ENCODE data around the gene THRB.

DNA sequence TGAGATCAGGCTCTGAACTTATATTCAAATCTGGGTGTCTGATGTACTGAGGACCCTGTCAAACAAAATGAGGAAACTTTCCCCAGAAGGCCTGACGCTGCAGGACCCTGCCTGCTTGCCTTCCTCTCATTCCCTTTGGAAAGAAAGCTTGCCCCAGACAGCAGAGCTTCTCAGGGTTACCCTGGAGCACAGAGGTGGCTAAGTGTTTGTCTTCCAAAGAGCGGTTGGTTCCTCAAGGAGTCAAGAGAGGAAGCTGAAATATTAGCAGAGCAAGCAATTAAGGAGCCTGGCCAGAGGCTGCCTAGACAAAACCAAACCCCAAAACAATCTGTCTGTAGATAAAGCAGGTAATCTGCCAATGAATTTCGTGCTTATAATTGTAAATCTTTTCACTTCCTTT is 374.2 kb downstream of the THRB start:
- TF ChIP-seq, protein P1, sequence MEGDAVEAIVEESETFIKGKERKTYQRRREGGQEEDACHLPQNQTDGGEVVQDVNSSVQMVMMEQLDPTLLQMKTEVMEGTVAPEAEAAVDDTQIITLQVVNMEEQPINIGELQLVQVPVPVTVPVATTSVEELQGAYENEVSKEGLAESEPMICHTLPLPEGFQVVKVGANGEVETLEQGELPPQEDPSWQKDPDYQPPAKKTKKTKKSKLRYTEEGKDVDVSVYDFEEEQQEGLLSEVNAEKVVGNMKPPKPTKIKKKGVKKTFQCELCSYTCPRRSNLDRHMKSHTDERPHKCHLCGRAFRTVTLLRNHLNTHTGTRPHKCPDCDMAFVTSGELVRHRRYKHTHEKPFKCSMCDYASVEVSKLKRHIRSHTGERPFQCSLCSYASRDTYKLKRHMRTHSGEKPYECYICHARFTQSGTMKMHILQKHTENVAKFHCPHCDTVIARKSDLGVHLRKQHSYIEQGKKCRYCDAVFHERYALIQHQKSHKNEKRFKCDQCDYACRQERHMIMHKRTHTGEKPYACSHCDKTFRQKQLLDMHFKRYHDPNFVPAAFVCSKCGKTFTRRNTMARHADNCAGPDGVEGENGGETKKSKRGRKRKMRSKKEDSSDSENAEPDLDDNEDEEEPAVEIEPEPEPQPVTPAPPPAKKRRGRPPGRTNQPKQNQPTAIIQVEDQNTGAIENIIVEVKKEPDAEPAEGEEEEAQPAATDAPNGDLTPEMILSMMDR (IDR thresholded peaks at IDR 0.05; ENCODE audit: poor library complexity) = no peak
- TF ChIP-seq EZH2 (IDR thresholded peaks at IDR 0.05; ENCODE audit: borderline replicate concordance) (no peak), EZH2phosphoT487 (IDR thresholded peaks at IDR 0.05; ENCODE audit: low read depth, severe bottlenecking, unreplicated experiment) (no peak)
